Measurements from ENCODE around the gene ENTPD1.
"Not testable (repeated sequence)": the region's sequence is repeated elsewhere in the genome, so short reads cannot be mapped to it uniquely, and the experiment has no call there.

Gene ENTPD1

GRCh38 chr10:95872158-95872711, 116.3 kb downstream of the ENTPD1 start:
- DNase-seq = no peak

- no peak for DNase-seq
Observed at GRCh38 chr10:95873139-95873538, 117.2 kb downstream of the ENTPD1 start.

GRCh38 chr10:95873651-95874050, 117.7 kb downstream of the ENTPD1 start:
- no peak for DNase-seq

GRCh38 chr10:95874783-95875182, 118.8 kb downstream of the ENTPD1 start:
- not testable (repeated sequence) for DNase-seq

GRCh38 chr10:95876756-95877155, 120.8 kb downstream of the ENTPD1 start:
- no peak for DNase-seq

GRCh38 chr10:95877881-95878280, 121.9 kb downstream of the ENTPD1 start:
- no peak for DNase-seq

- no peak for DNase-seq
Observed at GRCh38 chr10:95880704-95881103, 124.7 kb downstream of the ENTPD1 start.

- no peak for DNase-seq
Observed at GRCh38 chr10:95881316-95881715, 125.4 kb downstream of the ENTPD1 start.

- no peak for DNase-seq
Observed at GRCh38 chr10:95889830-95890229, 133.9 kb downstream of the ENTPD1 start.

- no peak for DNase-seq
Observed at GRCh38 chr10:95896071-95896850, 140.3 kb downstream of the ENTPD1 start.

- DNase-seq = not testable (repeated sequence)
Observed at GRCh38 chr10:95905897-95906580, 150.1 kb downstream of the ENTPD1 start.

GRCh38 chr10:95906677-95907455, 150.9 kb downstream of the ENTPD1 start:
- peak; percentile 8 for DNase-seq

GRCh38 chr10:95907456-95908253, 151.7 kb downstream of the ENTPD1 start, which contains the start of gene CC2D2B:
Gene CC2D2B (plus strand): TSS chr10:95907975. CDS start chr10:95911324, 3,349 bp downstream.
- DNase-seq = peak; percentile 34

- no peak for DNase-seq
Observed at GRCh38 chr10:95908450-95908849, 152.5 kb downstream of the ENTPD1 start.

- DNase-seq = no peak
Observed at GRCh38 chr10:95909561-95909960, 153.6 kb downstream of the ENTPD1 start.

- DNase-seq = not testable (repeated sequence)
Observed at GRCh38 chr10:95916039-95916438, 160.1 kb downstream of the ENTPD1 start.
